SK-N-MC (cell line): ENCODE results near the gene LY9.

Source experiments
- EZH2 ChIP-seq: fragments of 200-600 bp; sonication (generic); IDR thresholded peaks from one replicate; pipeline ENCODE4 v1.6.1; 2017; ENCODE audit warnings: antibody characterized with exemption
- POLR2AphosphoS5 ChIP-seq: IDR thresholded peaks from 2 replicates; pipeline ENCODE4 v1.6.1; 2012; ENCODE audit warnings: mild to moderate bottlenecking, low read depth, low read length, borderline replicate concordance

- TF ChIP-seq POLR2AphosphoS5 = no peak
- no peak for TF ChIP-seq EZH2
These were observed 2.5 kb downstream of the LY9 start for GRCh38 chr1:160798439-160798838.
